Left ventricle myocardium superior (tissue), 1 donor: ENCODE results near the gene SPTBN4. TPM values are rescaled to one million over a fixed set of nuclear protein-coding genes. Genes with fewer than 3 reads are reported as not detected.
A peak's percentile ranks its signal among the peaks of the same experiment; 100 is the strongest.

Experiments used
- ATAC-seq: fragments of 200-7000 bp; cut with Tn5 transposase; one replicate; pipeline ENCODE4 v1.9.1; 2020; ENCODE audit warnings: mild to moderate bottlenecking, moderate library complexity
- DNase-seq: peaks from one replicate; pipeline ENCODE4 v3.0.0-alpha.2; 2020
- intact Hi-C: fragments of 100-400 bp; cut with micrococcal nuclease; formaldehyde crosslinking; loops from one replicate; pipeline ENCODE4 v1.11.0; 2022
- total RNA-seq: library from RNA; stranded (reverse); fragmentation: NEBNext Ultra II Directional; extraction: Animal tissue kit (Norgen Biotek cat#: 25700); gene quantifications from one replicate; pipeline ENCODE4 v1.2.1, GENCODE V29; 2021
- donor health status: DM: no; HTN: yes; CAD: no; lungs with severe emphysema.

Gene SPTBN4
- total RNA-seq, 1 donor from 2014 or later, result 4.8 TPM

GRCh38 chr19:40607311-40608239 lies 140.8 kb downstream of the SPTBN4 start:
- DNase-seq, result peak; percentile 58

GRCh38 chr19:40608240-40608621 lies 141.4 kb downstream of the SPTBN4 start:
- ATAC-seq (no peak), DNase-seq (no peak)
- intact Hi-C loops, result no loop called here

More at GRCh38 chr19:40607311-40608239, 140.8 kb downstream of the SPTBN4 start:
- intact Hi-C loops, result no loop called here
- no peak for ATAC-seq

- ATAC-seq, result no peak
- intact Hi-C loops, result no loop called here
- DNase-seq, result no peak
These were observed 142.2 kb downstream of the SPTBN4 start for GRCh38 chr19:40608957-40609356.

DNA sequence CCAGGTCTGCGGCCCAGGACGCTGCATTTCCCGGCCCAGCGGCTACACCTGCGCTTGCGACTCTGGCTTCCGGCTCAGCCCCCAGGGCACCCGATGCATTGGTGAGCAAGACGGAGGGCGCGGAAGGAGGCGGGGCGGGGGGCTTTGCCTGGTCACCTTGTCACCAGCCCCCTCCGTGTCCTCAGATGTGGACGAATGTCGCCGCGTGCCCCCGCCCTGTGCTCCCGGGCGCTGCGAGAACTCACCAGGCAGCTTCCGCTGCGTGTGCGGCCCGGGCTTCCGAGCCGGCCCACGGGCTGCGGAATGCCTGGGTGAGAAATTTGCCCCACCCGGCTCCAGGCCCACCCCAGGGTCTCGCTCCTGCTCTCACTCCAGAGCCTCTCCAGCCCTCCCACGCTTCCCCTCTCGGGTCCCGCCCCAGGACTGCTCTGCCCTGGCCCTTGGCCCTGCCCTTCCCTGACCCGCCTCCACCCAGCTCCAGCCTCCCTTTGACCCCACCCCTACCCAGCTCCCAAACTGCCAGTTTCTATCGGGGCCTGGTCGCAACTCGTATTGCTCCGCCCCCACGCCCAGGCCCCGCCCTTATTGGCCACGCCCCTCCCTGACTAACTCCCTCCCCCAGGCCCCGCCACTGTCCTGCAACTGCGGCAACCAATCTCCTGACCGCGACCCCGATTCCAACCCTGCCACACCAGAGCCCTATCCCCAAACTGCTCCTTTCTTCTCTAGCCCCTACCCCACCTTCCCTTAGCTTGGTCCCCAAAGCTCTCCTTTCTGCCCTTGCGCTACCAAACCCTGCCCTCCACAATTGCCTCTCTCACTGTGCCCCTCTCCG lies 143.0 kb downstream of the SPTBN4 start:
- ATAC-seq (peak; percentile 58), DNase-seq (peak; percentile 92)
- intact Hi-C loops, result no loop called here

- ATAC-seq (peak; percentile 26), DNase-seq (peak; percentile 86)
- intact Hi-C loops, result no loop called here
These were observed 143.7 kb downstream of the SPTBN4 start for GRCh38 chr19:40610396-40611064.

GRCh38 chr19:40611096-40611495 lies 144.3 kb downstream of the SPTBN4 start:
- no peak for ATAC-seq
- intact Hi-C loops, result no loop called here
- DNase-seq, result no peak

- DNase-seq (no peak), ATAC-seq (no peak)
- intact Hi-C loops, result no loop called here
These were observed 145.3 kb downstream of the SPTBN4 start for GRCh38 chr19:40611900-40612698.

DNA sequence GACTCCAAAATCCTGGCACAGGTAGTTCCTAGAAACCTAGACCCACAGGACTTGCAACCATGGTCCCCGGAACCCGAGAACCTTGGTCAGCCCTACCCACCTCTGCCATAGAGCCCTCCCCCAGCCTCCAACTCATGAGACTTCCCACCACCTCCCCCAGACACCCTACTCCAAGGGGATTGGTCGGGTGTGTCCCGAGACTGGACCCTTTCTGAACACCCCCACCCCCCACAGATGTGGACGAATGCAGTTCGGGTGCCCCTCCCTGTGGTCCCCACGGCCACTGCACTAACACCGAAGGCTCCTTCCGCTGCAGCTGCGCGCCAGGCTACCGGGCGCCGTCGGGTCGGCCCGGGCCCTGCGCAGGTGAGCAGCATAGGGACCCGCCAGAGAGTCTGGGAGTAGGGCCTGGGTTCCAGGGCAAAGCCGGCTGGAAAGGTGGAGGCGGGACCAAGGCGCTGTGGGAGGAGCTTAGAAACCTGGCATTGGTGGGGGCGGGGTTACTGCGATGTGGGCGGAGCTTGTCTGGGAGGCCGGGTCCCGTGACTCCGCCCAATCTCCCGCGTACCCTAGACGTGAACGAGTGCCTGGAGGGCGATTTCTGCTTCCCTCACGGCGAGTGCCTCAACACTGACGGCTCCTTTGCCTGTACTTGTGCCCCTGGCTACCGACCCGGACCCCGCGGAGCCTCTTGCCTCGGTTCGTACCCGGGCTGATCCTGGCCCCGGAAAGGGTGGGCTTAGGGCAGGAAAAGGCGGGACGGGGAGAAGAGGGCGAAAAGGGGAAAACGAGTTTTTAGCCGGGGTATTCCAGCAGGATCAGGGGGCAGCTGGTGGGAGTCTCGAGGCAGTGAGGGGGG lies 146.3 kb downstream of the SPTBN4 start:
- intact Hi-C loops, result no loop called here
- ATAC-seq (no peak), DNase-seq (peak; percentile 76)

GRCh38 chr19:40613690-40614621 lies 147.2 kb downstream of the SPTBN4 start:
- peak; percentile 87 for DNase-seq
- ATAC-seq, result peak; percentile 70
- intact Hi-C loops, result no loop called here

DNA sequence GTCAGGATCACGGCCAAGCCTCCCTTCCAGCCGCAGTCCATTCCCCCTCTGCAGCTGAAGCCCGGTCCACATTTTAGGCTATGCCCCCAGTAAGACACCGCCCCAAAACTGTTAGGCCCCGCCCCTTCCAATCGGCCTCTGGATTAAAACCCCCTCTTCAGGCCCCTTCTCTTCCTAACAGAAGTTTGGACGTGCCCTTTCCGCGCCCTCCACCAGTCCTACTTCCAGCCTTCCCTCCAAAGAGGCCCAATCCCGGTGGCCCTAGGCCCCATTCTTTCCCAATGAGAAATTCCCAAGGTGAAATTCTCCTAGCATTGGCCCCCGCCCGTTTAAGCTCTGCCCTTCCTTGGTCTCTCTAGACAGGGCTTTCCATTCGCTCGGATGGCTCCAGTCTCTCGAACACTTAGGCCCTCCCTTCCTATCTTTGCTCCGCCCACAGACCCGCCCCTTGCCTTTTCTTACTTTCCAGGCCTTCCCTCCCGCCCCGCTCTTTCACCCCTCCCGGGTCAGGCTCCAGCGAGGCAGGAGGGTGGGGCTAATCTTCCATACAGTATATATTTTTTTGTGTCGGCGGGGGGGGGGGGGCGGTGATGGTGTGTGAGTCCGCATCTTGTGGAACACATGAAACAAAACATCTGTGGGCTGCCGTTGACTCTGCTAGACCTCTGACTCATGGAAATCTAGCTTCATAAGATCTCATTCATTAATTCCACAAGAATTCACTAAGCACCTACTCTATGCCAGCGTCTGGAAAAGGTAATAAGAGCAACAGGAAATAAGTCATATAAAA lies 148.0 kb downstream of the SPTBN4 start:
- intact Hi-C loops, result no loop called here
- DNase-seq (peak; percentile 90), ATAC-seq (peak; percentile 67)

- intact Hi-C loops, result no loop called here
- no peak for DNase-seq
- no peak for ATAC-seq
These were observed 149.4 kb downstream of the SPTBN4 start for GRCh38 chr19:40616178-40616577.

- DNase-seq, result no peak
- intact Hi-C loops, result no loop called here
- ATAC-seq, result no peak
These were observed 150.1 kb downstream of the SPTBN4 start for GRCh38 chr19:40616941-40617340.

DNA sequence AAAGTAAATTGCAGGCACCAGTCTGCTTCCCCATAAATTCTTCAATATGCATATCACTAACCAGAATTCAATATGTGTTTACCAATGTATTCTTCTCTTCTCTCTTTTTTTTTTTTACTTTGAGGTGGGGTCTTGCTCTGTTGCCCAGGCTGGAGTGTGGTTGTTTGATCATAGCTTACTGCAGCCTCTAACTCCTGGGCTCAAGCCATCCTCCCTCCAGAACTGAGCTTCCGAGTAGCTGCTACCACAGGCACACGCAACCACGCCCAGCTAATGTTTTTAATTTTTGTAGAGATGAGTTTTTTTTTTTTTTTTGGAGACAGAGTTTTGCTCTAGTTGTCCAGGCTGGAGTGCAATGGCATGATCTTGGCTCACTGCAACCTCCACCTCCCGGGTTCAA lies 151.2 kb downstream of the SPTBN4 start:
- ATAC-seq (no peak), DNase-seq (no peak)
- intact Hi-C loops, result no loop called here

DNA sequence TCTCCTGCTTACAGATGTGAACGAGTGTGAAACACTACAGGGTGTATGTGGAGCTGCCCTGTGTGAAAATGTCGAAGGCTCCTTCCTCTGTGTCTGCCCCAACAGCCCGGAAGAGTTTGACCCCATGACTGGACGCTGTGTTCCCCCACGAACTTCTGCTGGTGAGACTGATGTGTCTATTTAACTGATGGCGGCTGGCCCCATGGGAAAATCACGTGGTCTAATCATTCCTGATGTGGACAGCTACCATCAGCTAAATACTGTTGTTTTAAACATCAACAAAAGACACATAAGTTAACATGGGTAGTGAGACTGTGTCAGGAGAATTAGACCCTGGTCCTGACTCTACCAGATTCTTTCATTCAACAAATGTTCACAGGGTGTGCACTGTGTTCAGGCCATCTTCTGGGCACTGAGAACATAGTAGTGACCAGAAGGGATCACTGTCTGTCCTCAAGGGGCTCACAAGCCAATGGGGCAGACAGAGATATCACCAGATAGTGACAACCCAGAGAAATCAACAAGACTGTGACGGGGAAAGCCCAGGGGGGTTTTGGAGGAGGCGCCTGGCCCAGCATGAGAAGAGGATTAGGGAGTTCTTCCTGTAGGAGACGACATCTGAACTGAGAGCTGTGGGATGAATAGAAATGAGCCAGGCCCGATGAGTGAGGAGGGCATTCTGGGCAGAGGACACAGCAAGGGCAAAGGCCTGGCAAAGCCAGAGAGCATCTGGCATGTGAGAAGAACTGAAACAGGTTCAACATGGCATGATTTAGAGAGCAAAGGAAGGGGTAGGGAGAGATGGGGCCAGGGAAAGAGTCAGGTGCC lies 152.7 kb downstream of the SPTBN4 start:
- intact Hi-C loops, result no loop called here
- ATAC-seq (peak; percentile 75), DNase-seq (peak; percentile 44)

DNA sequence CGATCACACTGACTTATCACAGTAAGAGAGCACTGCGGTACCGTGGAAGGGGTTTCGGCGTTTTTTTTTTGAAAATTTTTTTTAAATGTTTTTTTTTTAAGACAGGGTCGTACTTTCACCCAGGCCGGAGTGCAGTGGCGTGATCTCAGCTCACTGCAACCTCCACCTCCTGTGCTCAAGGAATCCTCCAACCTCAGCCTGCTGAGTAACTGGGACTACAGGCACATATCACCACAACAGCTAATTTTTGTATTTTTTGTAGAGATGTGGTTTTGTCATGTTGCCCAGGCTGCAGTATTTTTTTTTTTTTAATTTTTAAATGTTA lies 153.3 kb downstream of the SPTBN4 start:
- DNase-seq, result no peak
- intact Hi-C loops, result no loop called here
- ATAC-seq, result no peak
